Tibial nerve (tissue), 4 donors: ENCODE data around the gene NCAN. TPM values are rescaled to one million over a fixed set of nuclear protein-coding genes. Genes with fewer than 3 reads are reported as not detected.

Experiments
- DNase-seq, 2 donors: peaks; one replicate each; pipeline ENCODE4 v3.0.0-alpha.2; 2019; ENCODE audit warnings: low spot score in 2 of 2
- H3K27ac ChIP-seq, 4 donors: fragments of 200-600 bp; sonication (generic) in 3 of 4; one replicate each; pipeline ENCODE4 v1.5.1; 2017 to 2019; ENCODE audit warnings: mild to moderate bottlenecking in 1 of 4
- H3K27me3 ChIP-seq, 2 donors: fragments of 200-600 bp; sonication (generic) in 1 of 2; one replicate each; pipeline versions ENCODE4 v1.5.1 to v1.6.0; 2017 to 2019
- H3K36me3 ChIP-seq, 3 donors: fragments of 200-600 bp; sonication (generic); one replicate each; pipeline ENCODE4 v1.5.1; 2018 to 2019
- H3K4me1 ChIP-seq, 4 donors: fragments of 200-600 bp; sonication (generic) in 3 of 4; one replicate each; pipeline ENCODE4 v1.5.1; 2017 to 2019
- H3K4me3 ChIP-seq, 4 donors: fragments of 200-600 bp; sonication (generic) in 3 of 4; one replicate each; pipeline ENCODE4 v1.5.1; 2017 to 2019; ENCODE audit warnings: mild to moderate bottlenecking in 1 of 4, moderate library complexity in 1 of 4
- H3K9me3 ChIP-seq, 4 donors: fragments of 200-600 bp; sonication (generic) in 3 of 4; one replicate each; pipeline ENCODE4 v1.5.1; 2017 to 2019
- EP300 ChIP-seq, 2 donors: sonication (generic); formaldehyde crosslinking; IDR thresholded peaks; one replicate each; pipeline ENCODE4 v1.6.1; 2017; ENCODE audit warnings: antibody characterized with exemption in 2 of 2, mild to moderate bottlenecking in 1 of 2
- POLR2A ChIP-seq, 2 donors: fragments of 450-650 bp; IDR thresholded peaks; one replicate each; pipeline ENCODE4 v1.6.1; 2017; ENCODE audit warnings: antibody characterized with exemption in 2 of 2, mild to moderate bottlenecking in 2 of 2, moderate library complexity in 2 of 2
- WGBS, 2 donors: methylation state at CpG; one replicate each; pipeline ENCODE4 v1.1.5; 2018; 5-methylcytosine and 5-hydroxymethylcytosine counted together
- total RNA-seq, 4 donors: library from RNA; depleted of rRNA; stranded (reverse); fragments of >200 nt; gene quantifications; one replicate each; pipeline ENCODE4 v1.1.0, GENCODE V29; 2016
- TF ChIP-seq, protein P1 (sequence below), 5 experiments: fragments of 200-600 bp in 3 of 5; fragments of 450-650 bp in 2 of 5; sonication (generic) in 3 of 5; IDR thresholded peaks; one replicate each; pipeline ENCODE4 v1.5.1; 2016 to 2019; ENCODE audit warnings: antibody characterized with exemption in 5 of 5, mild to moderate bottlenecking in 3 of 5, moderate library complexity in 2 of 5

NCAN gene
- total RNA-seq, 4 donors from 2014 or later = not detected

DNA sequence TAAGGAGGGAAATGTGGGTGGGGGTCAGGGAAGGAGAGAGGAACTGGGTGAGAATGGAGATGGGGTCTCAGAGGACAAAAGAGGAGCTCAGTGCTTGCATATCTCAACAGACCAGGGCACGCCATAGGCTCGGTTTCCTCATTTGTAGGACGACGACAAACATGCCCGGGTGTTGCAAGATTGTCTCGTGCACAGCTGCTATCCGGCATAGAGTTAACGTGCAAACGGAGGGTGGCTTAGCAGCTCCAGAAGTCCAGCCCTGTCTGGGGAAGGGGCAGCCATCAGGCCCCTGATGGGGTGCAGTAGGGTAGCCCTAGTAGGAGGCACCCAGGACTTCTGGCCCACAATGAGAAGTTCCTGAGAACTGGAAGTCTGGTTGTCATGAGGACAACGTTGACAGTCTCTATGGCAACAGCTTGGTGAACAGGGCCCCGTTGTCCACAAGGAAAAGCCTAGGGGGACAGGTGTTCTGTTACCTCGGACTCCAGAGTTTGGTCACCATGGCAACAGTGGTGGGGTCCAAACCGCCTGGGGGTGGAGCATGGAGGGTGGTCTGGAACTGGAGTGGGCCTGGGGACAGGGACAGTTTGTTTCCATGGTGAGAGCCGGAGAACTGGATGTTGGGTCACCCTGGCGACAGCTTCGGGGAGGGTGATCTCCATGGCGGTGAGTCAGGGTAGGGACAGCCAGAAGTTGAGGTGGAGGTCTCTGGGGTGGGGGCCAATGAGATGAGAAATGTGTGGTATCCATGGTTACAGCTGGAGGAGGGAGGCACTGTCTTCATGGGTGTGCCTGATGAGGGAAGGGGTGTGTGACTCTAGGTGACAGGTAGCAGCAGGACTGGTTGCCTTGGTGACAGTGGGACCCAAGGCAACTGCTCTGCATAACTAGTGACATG is 44.6 kb downstream of the NCAN start:
- TF ChIP-seq, protein P1, sequence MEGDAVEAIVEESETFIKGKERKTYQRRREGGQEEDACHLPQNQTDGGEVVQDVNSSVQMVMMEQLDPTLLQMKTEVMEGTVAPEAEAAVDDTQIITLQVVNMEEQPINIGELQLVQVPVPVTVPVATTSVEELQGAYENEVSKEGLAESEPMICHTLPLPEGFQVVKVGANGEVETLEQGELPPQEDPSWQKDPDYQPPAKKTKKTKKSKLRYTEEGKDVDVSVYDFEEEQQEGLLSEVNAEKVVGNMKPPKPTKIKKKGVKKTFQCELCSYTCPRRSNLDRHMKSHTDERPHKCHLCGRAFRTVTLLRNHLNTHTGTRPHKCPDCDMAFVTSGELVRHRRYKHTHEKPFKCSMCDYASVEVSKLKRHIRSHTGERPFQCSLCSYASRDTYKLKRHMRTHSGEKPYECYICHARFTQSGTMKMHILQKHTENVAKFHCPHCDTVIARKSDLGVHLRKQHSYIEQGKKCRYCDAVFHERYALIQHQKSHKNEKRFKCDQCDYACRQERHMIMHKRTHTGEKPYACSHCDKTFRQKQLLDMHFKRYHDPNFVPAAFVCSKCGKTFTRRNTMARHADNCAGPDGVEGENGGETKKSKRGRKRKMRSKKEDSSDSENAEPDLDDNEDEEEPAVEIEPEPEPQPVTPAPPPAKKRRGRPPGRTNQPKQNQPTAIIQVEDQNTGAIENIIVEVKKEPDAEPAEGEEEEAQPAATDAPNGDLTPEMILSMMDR (IDR thresholded peaks at IDR 0.05) = no peak
- TF ChIP-seq EP300 (IDR thresholded peaks at IDR 0.05) = no peak
- no peak for TF ChIP-seq POLR2A (IDR thresholded peaks at IDR 0.05)

DNA sequence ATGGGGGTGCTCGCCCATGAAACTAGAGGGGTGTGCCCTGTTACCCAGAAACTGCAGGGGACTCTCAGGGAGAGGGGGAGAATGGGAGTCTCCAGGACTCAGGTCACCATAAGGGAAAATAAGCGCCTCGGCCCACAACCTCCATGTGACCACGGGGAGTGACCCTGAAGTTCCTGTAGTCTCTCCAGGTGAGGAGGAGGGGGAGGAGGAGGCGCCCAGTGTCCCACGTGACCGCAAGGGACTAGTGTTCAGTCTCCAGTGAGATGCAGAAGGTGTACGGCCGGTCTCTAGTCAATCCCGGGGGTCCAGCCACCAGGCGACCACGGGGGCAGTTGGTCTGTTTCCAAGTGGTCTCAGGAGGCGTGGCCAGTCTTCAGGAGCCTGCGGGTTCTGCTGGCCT is 45.4 kb downstream of the NCAN start:
- Histone ChIP-seq H3K27me3 (peaks cover 0 to 56% of the 10 kb centered on the region in 2 donors), H3K9me3 (peaks cover 0 to 8% (median 0%) of the 10 kb centered on the region in 4 donors), H3K27ac (no peak overlapping the region), H3K4me3 (no peak overlapping the region), H3K4me1 (peaks cover 0 to 14% (median 6%) of the 10 kb centered on the region in 4 donors), H3K36me3 (no peaks in the 10 kb centered on the region)
- TF ChIP-seq, protein P1 (IDR thresholded peaks at IDR 0.05) = no peak
- TF ChIP-seq EP300 (IDR thresholded peaks at IDR 0.05) (no peak), POLR2A (IDR thresholded peaks at IDR 0.05) (no peak)
- DNase-seq = no peak
- 68 to 80% methylated on average over 10 to 14 of the region's 14 CpGs for WGBS, 2 donors

More for the DNA sequence above, 44.6 kb downstream of the NCAN start:
- Histone ChIP-seq H3K4me3 (no peak overlapping the region), H3K27me3 (peaks cover 0 to 50% of the 10 kb centered on the region in 2 donors), H3K27ac (no peak overlapping the region), H3K4me1 (peaks cover 0 to 7% (median 2%) of the 10 kb centered on the region in 4 donors), H3K9me3 (peaks cover 0 to 8% (median 0%) of the 10 kb centered on the region in 4 donors), H3K36me3 (no peaks in the 10 kb centered on the region)
- no peak for DNase-seq
- WGBS, 2 donors = 57 to 59% methylated on average over 17 of the region's 17 CpGs

DNA sequence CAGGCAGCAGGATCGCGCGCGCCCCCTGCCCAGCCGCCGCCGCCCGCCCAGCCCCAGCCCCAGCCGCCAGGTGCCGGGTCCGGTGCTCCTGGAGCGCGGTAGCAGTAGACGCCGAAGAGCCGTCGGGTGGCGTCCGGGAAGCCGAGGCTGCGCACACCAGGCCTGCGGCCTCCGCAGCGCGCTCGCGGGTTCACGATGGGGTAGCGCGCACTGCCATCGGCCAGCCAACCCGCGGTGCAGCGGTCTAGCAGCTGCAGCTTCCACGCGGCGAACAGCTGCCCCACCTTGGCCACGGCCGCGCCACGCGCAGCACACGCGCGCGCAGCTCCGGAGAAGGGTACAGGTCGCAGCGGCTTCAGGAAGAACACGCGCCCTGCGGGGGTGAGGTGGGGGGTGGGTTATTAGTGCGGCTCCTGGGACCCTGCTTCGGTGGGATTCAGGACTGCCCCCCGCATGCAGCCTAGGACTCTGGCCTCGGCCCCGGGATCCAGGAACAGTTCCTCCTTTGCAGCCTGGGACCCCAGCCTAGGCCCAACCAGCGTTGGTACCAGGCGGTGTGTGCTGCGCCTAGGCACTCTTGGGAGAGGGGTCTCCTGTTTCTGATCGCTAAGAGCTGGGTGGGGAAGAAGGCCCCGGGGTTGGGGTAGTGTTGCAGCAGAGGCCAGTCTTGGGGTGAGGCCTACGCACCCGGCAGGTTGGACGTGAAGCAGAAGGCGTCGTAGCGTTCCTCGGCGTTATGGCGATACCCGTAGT is 46.3 kb downstream of the NCAN start:
- Histone ChIP-seq H3K9me3 (peaks cover 0 to 8% (median 0%) of the 10 kb centered on the region in 4 donors), H3K27me3 (peaks cover 0 to 62% of the 10 kb centered on the region in 2 donors), H3K4me1 (peaks cover 0 to 14% (median 6%) of the 10 kb centered on the region in 4 donors), H3K27ac (no peak overlapping the region), H3K36me3 (no peaks in the 10 kb centered on the region), H3K4me3 (no peak overlapping the region)
- TF ChIP-seq, protein P1 (IDR thresholded peaks at IDR 0.05) = no peak
- TF ChIP-seq POLR2A (IDR thresholded peaks at IDR 0.05) (no peak), EP300 (IDR thresholded peaks at IDR 0.05) (no peak)
- DNase-seq = no peak
- WGBS, 2 donors = 83 to 91% methylated on average over 53 to 59 of the region's 72 CpGs

DNA sequence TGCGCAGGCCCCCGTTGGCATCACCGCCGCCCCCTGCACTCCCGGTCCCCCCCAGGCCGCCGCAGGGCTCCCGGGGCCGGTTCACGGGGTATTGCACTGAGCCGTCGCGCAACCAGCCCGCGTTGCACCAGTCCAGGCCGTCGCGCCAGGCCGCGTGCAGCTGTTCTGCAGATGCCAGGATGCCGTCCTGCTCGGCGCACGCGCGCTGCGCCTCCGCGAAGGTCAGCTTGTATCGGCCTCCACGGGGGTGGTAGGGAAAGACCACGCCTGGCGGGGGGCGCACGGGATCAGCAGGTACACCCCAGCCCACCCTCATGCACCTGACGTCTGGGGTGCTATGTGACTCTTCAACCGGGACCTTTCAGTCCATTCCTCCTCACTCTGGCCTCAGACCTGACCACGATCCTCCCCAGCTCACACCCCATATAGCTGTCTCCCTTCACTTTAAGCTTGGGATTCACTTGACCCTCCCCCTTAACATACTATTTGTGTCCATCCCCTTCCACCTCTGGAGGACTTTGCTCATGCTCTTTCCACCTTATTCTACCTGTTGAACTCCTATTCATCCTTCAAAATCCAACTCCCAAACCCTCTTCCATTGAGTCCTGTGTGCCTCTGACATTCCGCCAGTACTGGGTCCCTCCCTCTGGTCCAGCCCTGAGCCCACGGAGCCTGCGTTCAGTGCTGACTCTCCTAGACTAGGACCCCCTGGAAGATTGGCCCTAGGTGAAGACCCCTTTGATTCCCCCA is 47.0 kb downstream of the NCAN start:
- H3K27me3 ChIP-seq = peaks cover 0 to 60% of the 10 kb centered on the region in 2 donors
- peaks cover 0 to 8% (median 0%) of the 10 kb centered on the region in 4 donors for H3K9me3 ChIP-seq
- peaks cover 0 to 14% (median 6%) of the 10 kb centered on the region in 4 donors for H3K4me1 ChIP-seq
- 91 to 93% methylated on average over 41 of the region's 41 CpGs for WGBS, 2 donors
- no peak overlapping the region for H3K27ac ChIP-seq
- H3K4me3 ChIP-seq = no peak overlapping the region
- TF ChIP-seq POLR2A (IDR thresholded peaks at IDR 0.05) = no peak
- TF ChIP-seq EP300 (IDR thresholded peaks at IDR 0.05) = no peak
- TF ChIP-seq, protein P1 (IDR thresholded peaks at IDR 0.05) = no peak
- H3K36me3 ChIP-seq = no peaks in the 10 kb centered on the region
- no peak for DNase-seq
